HepG2 (cell line): ENCODE results near the gene PLCL2.

Source experiments
- EP300 ChIP-seq, 3 experiments: sonication (generic) in 1 of 3; formaldehyde crosslinking in 1 of 3; IDR thresholded peaks; 2 replicates each; pipeline versions ENCODE4 v1.5.1 to v1.6.1; 2011 to 2020; ENCODE audit warnings: low read depth in 2 of 3, low read length in 2 of 3, borderline replicate concordance in 1 of 3, improper control_type of control experiment in 1 of 3, mild to moderate bottlenecking in 1 of 3, missing genetic modification reagents in 1 of 3, moderate library complexity in 1 of 3
- HIVEP1 ChIP-seq: sonication (generic); formaldehyde crosslinking; IDR thresholded peaks from 2 replicates; pipeline ENCODE4 v1.4.0; 2020; ENCODE audit warnings: mild to moderate bottlenecking, missing genetic modification reagents
- MTA3 ChIP-seq: sonication (generic); formaldehyde crosslinking; IDR thresholded peaks from 2 replicates; pipeline ENCODE4 v1.4.0; 2020; ENCODE audit warnings: missing genetic modification reagents
- SKI ChIP-seq: fragments of 450-650 bp; IDR thresholded peaks from one replicate; pipeline ENCODE4 v1.6.1; 2018; ENCODE audit warnings: mild to moderate bottlenecking; ENCODE audit not compliant: partially characterized antibody
- SYNCRIP ChIP-seq: fragments of 200-400 bp; formaldehyde crosslinking; IDR thresholded peaks from 2 replicates; pipeline ENCODE4 v1.6.1; 2018; ENCODE audit warnings: mild to moderate bottlenecking, low read depth, low read length; ENCODE audit not compliant: insufficient read depth
- ZNF124 ChIP-seq: sonication (generic); formaldehyde crosslinking; IDR thresholded peaks from 2 replicates; pipeline ENCODE4 v1.4.0; 2020; ENCODE audit warnings: missing genetic modification reagents
- ZNF18 ChIP-seq: sonication (generic); formaldehyde crosslinking; IDR thresholded peaks from 2 replicates; pipeline ENCODE4 v1.8.0; 2022; ENCODE audit warnings: mild to moderate bottlenecking, missing genetic modification reagents; ENCODE audit not compliant: insufficient replicate concordance
- ZNF597 ChIP-seq: sonication (generic); formaldehyde crosslinking; IDR thresholded peaks from 2 replicates; pipeline ENCODE4 v1.5.0; 2020; ENCODE audit warnings: missing genetic modification reagents

DNA sequence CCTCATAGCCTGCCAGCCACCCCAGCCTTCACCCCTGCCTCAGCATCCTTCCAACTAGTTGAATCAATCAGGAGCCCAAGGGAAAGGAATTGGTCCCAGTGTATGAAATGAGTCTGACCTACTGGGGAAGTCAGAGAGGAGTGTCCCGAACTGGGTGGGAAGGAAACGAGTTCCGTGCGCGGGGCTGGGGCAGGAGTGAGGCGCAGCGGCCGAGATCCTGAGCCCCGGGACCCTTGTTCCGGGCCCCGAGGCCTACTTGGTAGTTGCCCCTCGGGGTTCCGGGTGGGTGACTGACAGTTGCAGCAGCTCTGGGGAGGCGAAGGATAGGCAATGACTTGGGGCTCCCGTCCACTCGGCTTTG is 1.1 kb upstream of the PLCL2 start:
- TF ChIP-seq EP300 (IDR thresholded peaks at IDR 0.05; ENCODE audit: low read depth in 2 of 2, low read length in 2 of 2): no peak
- no peak for TF ChIP-seq EP300 (CRISPR knock-in tag; IDR thresholded peaks at IDR 0.05; ENCODE audit: borderline replicate concordance)
- no peak for TF ChIP-seq ZNF597
- no peak for TF ChIP-seq ZNF18 (CRISPR knock-in tag)
- TF ChIP-seq SYNCRIP: no peak
- TF ChIP-seq MTA3 (CRISPR knock-in tag): no peak
- no peak for TF ChIP-seq ZNF124
- TF ChIP-seq HIVEP1 (CRISPR knock-in tag): no peak
- no peak for TF ChIP-seq SKI
